B cell (primary cell): ENCODE results near the gene IL1R2. TPM values are rescaled to one million over a fixed set of nuclear protein-coding genes. Genes with fewer than 3 reads are reported as not detected.

Experiments
- ATAC-seq: fragments of 200-7000 bp; cut with Tn5 transposase; one replicate; pipeline ENCODE4 v1.10.0; 2021; ENCODE audit warnings: low read depth, mild to moderate bottlenecking, moderate number of reproducible peaks, moderate library complexity
- CTCF ChIA-PET: fragments of 350-600 bp; sonication (Branson Sonifier 250); formaldehyde crosslinking; loops from one replicate; lab custom pipeline; 2021; ENCODE audit warnings: antibody characterized with exemption, inconsistent platforms; lab: Charles Lee
- POLR2A ChIA-PET: fragments of 350-600 bp; sonication (Branson Sonifier 250); formaldehyde crosslinking; loops from one replicate; lab custom pipeline; 2021; ENCODE audit warnings: antibody characterized with exemption; lab: Charles Lee
- DNase-seq: peaks from one replicate; pipeline ENCODE4 v3.0.0; 2013
- H2AFZ ChIP-seq: 2 replicates; pipeline ENCODE4 v1.6.1; 2012; ENCODE audit warnings: mild to moderate bottlenecking, low read depth, low read length; ENCODE audit not compliant: insufficient read depth, poor library complexity, severe bottlenecking
- H3K27ac ChIP-seq, 2 donors: 1 replicate in 1 of 2; 2 replicates in 1 of 2; pipeline ENCODE4 v1.5.1; 2012 to 2013; ENCODE audit warnings: low read length in 2 of 2, mild to moderate bottlenecking in 2 of 2, moderate library complexity in 1 of 2
- H3K27me3 ChIP-seq, 4 experiments: fragments of 200-600 bp in 1 of 4; sonication (generic) in 1 of 4; replicated peaks in 1 of 4; 1 replicate in 2 of 4; 2 replicates in 2 of 4; pipeline versions ENCODE4 v1.6.1 to v1.7.0; 2013 to 2016; ENCODE audit warnings: low read length in 3 of 4, mild to moderate bottlenecking in 2 of 4, mixed read lengths in 1 of 4, moderate library complexity in 1 of 4; ENCODE audit not compliant: insufficient read depth in 4 of 4, control insufficient read depth in 3 of 4; ENCODE audit errors: control extremely low read depth in 1 of 4
- H3K36me3 ChIP-seq, 2 experiments: replicated peaks in 1 of 2; 1 replicate in 1 of 2; 2 replicates in 1 of 2; pipeline versions ENCODE4 v1.6.1 to v1.7.1; 2013; ENCODE audit warnings: low read length in 1 of 2; ENCODE audit not compliant: insufficient read depth in 2 of 2, control insufficient read depth in 1 of 2; ENCODE audit errors: control extremely low read depth in 1 of 2, extremely low read depth in 1 of 2
- H3K4me1 ChIP-seq, 2 donors: fragments of 200-600 bp in 1 of 2; sonication (generic) in 1 of 2; 1 replicate in 1 of 2; 2 replicates in 1 of 2; pipeline versions ENCODE4 v1.5.1 to v1.6.1; 2013 to 2017; ENCODE audit warnings: low read length in 2 of 2; ENCODE audit not compliant: control insufficient read depth in 2 of 2, insufficient read depth in 2 of 2
- H3K4me2 ChIP-seq: replicated peaks from 2 replicates; pipeline ENCODE3; 2012; ENCODE audit warnings: mild to moderate bottlenecking, low read depth, low read length; ENCODE audit not compliant: poor library complexity, severe bottlenecking
- H3K4me3 ChIP-seq, 5 experiments: fragments of 200-600 bp in 1 of 5; sonication (generic) in 1 of 5; 1 replicate in 3 of 5; 2 replicates in 2 of 5; pipeline versions ENCODE4 v1.5.1 to v1.7.0; 2011 to 2016; ENCODE audit warnings: low read length in 4 of 5, mild to moderate bottlenecking in 4 of 5, low read depth in 2 of 5, control low read depth in 1 of 5, moderate library complexity in 1 of 5; ENCODE audit not compliant: insufficient read depth in 1 of 5; ENCODE audit errors: control extremely low read depth in 1 of 5, extremely low read depth in 1 of 5
- H3K79me2 ChIP-seq: fragments of 200-600 bp; sonication (generic); one replicate; pipeline ENCODE4 v1.6.0; 2016; ENCODE audit warnings: low read length; ENCODE audit not compliant: control insufficient read depth, insufficient read depth
- H3K9ac ChIP-seq: fragments of 200-600 bp; sonication (generic); 2 replicates; pipeline ENCODE4 v1.6.1; 2017; ENCODE audit warnings: mild to moderate bottlenecking, low read length, moderate library complexity
- H3K9me3 ChIP-seq, 3 donors: one replicate each; pipeline versions ENCODE4 v1.6.1 to v1.7.1; 2013; ENCODE audit warnings: low read length in 2 of 3; ENCODE audit not compliant: control insufficient read depth in 2 of 3, insufficient read depth in 1 of 3; ENCODE audit errors: control extremely low read depth in 1 of 3
- H4K20me1 ChIP-seq: 2 replicates; pipeline ENCODE4 v1.6.0; 2012; ENCODE audit warnings: mild to moderate bottlenecking, low read length; ENCODE audit not compliant: insufficient read depth, control insufficient read depth, poor library complexity, severe bottlenecking
- H3K27ac Mint-ChIP-seq: one replicate; pipeline ENCODE4 v1.8.0; 2021; ENCODE audit warnings: mixed read lengths
- H3K27me3 Mint-ChIP-seq: one replicate; pipeline ENCODE4 v1.8.0; 2021; ENCODE audit warnings: mixed read lengths
- H3K4me1 Mint-ChIP-seq: one replicate; pipeline ENCODE4 v1.8.0; 2021; ENCODE audit warnings: mixed read lengths
- H3K4me3 Mint-ChIP-seq: one replicate; pipeline ENCODE4 v1.8.0; 2021; ENCODE audit warnings: mixed read lengths
- H3K9me3 Mint-ChIP-seq: one replicate; pipeline ENCODE4 v1.8.0; 2022; ENCODE audit warnings: mixed read lengths; ENCODE audit not compliant: insufficient read depth
- EZH2 ChIP-seq: IDR thresholded peaks from 2 replicates; pipeline ENCODE4 v1.6.1; 2012; ENCODE audit warnings: borderline replicate concordance, low read depth, mild to moderate bottlenecking, moderate library complexity, low read length; ENCODE audit not compliant: insufficient read depth, poor library complexity, severe bottlenecking
- WGBS: methylation state at CpG from one replicate; pipeline ENCODE4 v1.1.5; 2013; ENCODE audit warnings: missing lambda C conversion rate; ENCODE audit not compliant: insufficient coverage; 5-methylcytosine and 5-hydroxymethylcytosine counted together
- intact Hi-C: fragments of 100-400 bp; cut with micrococcal nuclease; formaldehyde crosslinking; loops from one replicate; pipeline ENCODE4 v1.10.0; 2022
- polyA plus RNA-seq: library from polyadenylated mRNA; depleted of rRNA; stranded (reverse); fragments of >200 nt; gene quantifications from 2 replicates; pipeline ENCODE4 v1.2.3, GENCODE V29; 2012
- total RNA-seq, 2 donors: library from RNA; stranded (reverse); fragments of 120-200 nt in 1 of 2; gene quantifications; 1 replicate in 1 of 2; 2 replicates in 1 of 2; pipeline versions ENCODE4 v1.2.3 to v1.2.4, GENCODE V29; 2013 to 2022
- TF ChIP-seq, protein P1 (sequence below): fragments of 200-600 bp; IDR thresholded peaks from one replicate; pipeline ENCODE4 v1.8.0; 2022; ENCODE audit warnings: antibody characterized with exemption, mild to moderate bottlenecking

IL1R2 gene
- total and polyA plus RNA-seq, 2 donors (not counting 1 experiment from before 2014, with no cell fraction given), result not detected

DNA sequence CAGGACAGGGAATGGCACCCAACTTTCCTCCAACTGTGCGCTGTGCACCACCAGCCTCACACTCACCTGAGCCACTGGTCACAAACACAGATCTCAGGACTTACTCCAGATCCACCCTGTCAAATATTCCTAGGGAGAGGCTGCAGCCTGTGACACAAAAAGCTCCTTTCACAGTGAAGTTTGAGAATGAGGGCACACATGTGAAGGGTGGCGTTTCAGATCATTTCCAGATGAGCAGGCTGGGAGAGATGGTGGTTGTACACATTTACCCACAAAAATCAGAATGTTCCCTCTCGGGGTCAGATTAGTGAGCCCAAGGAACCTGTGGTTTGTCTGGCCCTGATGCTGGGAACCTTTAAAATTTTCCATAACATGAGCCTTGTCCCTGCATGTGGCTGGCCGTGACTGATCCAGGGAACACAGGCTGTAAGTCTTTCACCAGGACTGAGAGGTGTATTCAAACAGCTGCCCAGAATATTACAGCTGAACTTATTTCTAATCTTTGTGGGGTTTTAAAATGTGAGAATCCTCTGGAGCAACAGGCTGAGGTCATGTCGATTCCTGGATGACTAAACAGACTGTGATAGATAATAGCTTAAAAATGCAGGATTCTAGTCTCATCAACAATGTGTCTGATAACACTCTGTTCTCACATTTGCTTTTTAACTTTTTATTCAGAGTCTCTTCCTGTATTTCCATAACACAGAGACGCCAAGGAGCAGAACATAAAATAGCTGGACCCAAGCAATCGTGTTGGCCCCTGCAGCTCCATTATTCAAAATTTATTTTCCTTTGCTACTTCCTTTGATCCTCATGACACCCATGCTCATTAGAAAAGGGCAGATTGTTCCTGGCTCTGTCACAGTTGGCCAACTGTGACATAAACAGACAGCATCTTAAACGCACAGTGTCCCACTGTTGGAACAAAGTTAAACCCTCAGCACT, 35.5 kb downstream of the IL1R2 start:
- TF ChIP-seq, protein P1, sequence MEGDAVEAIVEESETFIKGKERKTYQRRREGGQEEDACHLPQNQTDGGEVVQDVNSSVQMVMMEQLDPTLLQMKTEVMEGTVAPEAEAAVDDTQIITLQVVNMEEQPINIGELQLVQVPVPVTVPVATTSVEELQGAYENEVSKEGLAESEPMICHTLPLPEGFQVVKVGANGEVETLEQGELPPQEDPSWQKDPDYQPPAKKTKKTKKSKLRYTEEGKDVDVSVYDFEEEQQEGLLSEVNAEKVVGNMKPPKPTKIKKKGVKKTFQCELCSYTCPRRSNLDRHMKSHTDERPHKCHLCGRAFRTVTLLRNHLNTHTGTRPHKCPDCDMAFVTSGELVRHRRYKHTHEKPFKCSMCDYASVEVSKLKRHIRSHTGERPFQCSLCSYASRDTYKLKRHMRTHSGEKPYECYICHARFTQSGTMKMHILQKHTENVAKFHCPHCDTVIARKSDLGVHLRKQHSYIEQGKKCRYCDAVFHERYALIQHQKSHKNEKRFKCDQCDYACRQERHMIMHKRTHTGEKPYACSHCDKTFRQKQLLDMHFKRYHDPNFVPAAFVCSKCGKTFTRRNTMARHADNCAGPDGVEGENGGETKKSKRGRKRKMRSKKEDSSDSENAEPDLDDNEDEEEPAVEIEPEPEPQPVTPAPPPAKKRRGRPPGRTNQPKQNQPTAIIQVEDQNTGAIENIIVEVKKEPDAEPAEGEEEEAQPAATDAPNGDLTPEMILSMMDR, result no peak
- CTCF ChIA-PET, result interaction anchor here (0.8 to 2.7 kb wide), 2 partner anchors 213 to 214 kb away, joined by 3 to 20 read pairs; no protein-coding TSS in a partner anchor
- no peaks in the 10 kb centered on the region for H3K36me3 ChIP-seq
- ATAC-seq (no peak), DNase-seq (no peak)
- peaks cover 6% of the 10 kb centered on the region for H3K27me3 Mint-ChIP-seq
- intact Hi-C loops, result no loop called here
- no peak overlapping the region for H2AFZ ChIP-seq
- H3K4me3 Mint-ChIP-seq, result no peak overlapping the region
- H3K79me2 ChIP-seq, result no peaks in the 10 kb centered on the region
- H3K27ac Mint-ChIP-seq, result no peak overlapping the region
- H3K9me3 ChIP-seq, result no peaks in the 10 kb centered on the region
- H4K20me1 ChIP-seq, result no peaks in the 10 kb centered on the region
- H3K4me3 ChIP-seq, result no peak overlapping the region
- H3K9me3 Mint-ChIP-seq, result no peaks in the 10 kb centered on the region
- POLR2A ChIA-PET, result no interaction called here
- no peaks in the 10 kb centered on the region for H3K27me3 ChIP-seq
- 51% methylated on average over 5 of the region's 8 CpGs for WGBS
- H3K9ac ChIP-seq, result no peak overlapping the region
- H3K4me1 ChIP-seq, result no peaks in the 10 kb centered on the region
- H3K4me2 ChIP-seq, result no peak overlapping the region
- H3K27ac ChIP-seq, result no peak overlapping the region
- peaks cover 4% of the 10 kb centered on the region for H3K4me1 Mint-ChIP-seq

DNA sequence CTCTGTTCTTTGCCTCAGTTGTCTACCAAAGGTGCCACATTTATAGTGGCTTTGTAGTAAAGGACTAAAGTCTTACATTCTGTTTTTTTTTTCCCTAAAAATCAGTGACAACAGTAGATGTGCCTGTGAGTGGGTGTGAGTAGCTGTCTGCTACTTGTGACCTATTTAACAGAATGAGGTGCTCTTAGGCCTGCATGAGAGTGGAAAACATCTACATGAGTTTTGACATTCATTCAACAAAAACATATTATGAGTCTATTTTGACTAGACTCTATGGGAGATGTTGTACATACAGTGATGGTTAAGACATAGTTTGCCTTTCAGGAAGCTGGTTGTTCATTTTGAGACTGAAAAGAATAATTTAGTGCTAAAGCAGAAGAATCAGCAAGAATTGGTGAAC, 36.7 kb downstream of the IL1R2 start:
- intact Hi-C loops, result no loop called here
- H3K4me1 ChIP-seq, result peaks cover 6 to 7% of the 10 kb centered on the region in 2 donors
- H3K4me3 ChIP-seq, result no peak overlapping the region
- H3K4me1 Mint-ChIP-seq, result peaks cover 12% of the 10 kb centered on the region
- H4K20me1 ChIP-seq, result no peaks in the 10 kb centered on the region
- no peak overlapping the region for H3K4me3 Mint-ChIP-seq
- no peak for ATAC-seq
- H3K9me3 Mint-ChIP-seq, result no peaks in the 10 kb centered on the region
- H3K27ac Mint-ChIP-seq, result no peak overlapping the region
- H2AFZ ChIP-seq, result no peak overlapping the region
- no peak overlapping the region for H3K4me2 ChIP-seq
- ChIA-PET CTCF (interaction anchor here (0.8 to 2.8 kb wide), 2 partner anchors 8 to 212 kb away, joined by 3 to 8 read pairs; no protein-coding TSS in a partner anchor), POLR2A (no interaction called here)
- H3K9me3 ChIP-seq, result peaks cover 0 to 4% (median 0%) of the 10 kb centered on the region in 3 donors
- H3K27me3 Mint-ChIP-seq, result peaks cover 6% of the 10 kb centered on the region
- no peak overlapping the region for H3K27ac ChIP-seq
- TF ChIP-seq EZH2, result no peak
- TF ChIP-seq, protein P1, result no peak
- no peaks in the 10 kb centered on the region for H3K36me3 ChIP-seq
- no peak for DNase-seq
- H3K27me3 ChIP-seq, result no peaks in the 10 kb centered on the region
- H3K79me2 ChIP-seq, result no peaks in the 10 kb centered on the region
- no peak overlapping the region for H3K9ac ChIP-seq
